ENCODE results near the gene CLGN. TPM values are rescaled to one million over a fixed set of nuclear protein-coding genes. Genes with fewer than 3 reads are reported as not detected.

Gene CLGN
- total and polyA plus RNA-seq, 12 donors = 0.29 to 9.0 (median 1.8) TPM; not detected in 1

DNA sequence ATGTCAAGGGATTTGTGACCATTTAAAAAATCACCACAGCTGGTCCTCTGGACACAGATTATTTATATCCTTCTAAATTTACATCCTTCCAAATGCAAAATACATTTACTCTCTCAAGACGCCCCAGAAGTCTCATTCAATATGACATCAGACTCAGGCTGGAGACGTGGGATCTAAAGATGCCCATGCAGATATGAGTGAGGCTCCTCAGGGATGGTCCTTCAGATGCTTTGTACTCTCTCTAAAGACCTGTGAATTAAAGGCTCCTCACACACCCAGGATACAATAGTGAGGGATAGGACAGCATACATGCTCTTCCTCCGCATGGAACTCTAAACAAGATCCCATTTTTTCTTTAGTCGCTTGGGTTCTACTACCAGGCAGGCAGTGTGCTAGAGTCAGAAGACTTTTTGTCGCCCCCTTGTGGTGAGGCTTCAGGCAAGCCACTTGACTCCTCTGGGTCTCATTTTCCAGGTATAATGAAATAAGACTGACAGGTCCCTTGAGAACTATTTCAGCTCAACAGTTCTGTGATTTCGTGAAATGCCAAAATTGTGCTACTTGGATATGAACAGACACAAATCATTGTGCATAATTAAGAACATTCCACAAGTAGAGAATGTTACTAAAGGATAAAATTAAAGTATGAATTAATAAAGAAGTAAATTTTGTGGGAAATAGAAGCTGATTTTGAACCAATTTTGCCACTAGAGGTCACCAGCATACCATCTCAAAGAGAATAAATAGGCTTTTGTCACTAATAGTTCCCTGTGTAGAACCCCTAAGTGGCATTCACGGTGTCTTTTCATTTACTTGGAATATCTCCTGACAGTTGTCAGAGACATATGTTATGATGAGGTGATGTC, 67.7 kb downstream of the CLGN start:
- Histone ChIP-seq H3K4me1 (replicated peaks in 1 of 2) (no peaks in the 10 kb centered on the region), H3K27me3 (no peaks in the 10 kb centered on the region), H3K36me3 (replicated peaks in 1 of 2) (no peaks in the 10 kb centered on the region), H3K4me3 (no peak overlapping the region), H3K27ac (no peak overlapping the region), H3K9me3 (replicated peaks in 1 of 3) (no peaks in the 10 kb centered on the region)
- TF ChIP-seq POLR2A (IDR thresholded peaks at IDR 0.05) = no peak
- peak; percentile 63 to 88 (median 72) for TF ChIP-seq CTCF (IDR thresholded peaks at IDR 0.05)
- DNase-seq = peak; percentile 69 to 92 (median 86)
- WGBS, 4 donors = 24 to 27% (median 26%) methylated on average over 7 of the region's 7 CpGs
- intact Hi-C loops (cut with DNase I) = loop anchor here (5.0 to 10.0 kb wide), 3 partner anchors 245 to 495 kb away; no protein-coding TSS in a partner anchor

- 0% methylated on average over 1 of the region's 1 CpG for WGBS, 4 donors
- intact Hi-C loops (cut with DNase I) = loop anchor here in 1 of 2 donors (10.0 kb wide), 1 partner anchor 497 kb away; no protein-coding TSS in a partner anchor
- no peak overlapping the region for H3K4me3 ChIP-seq
- H3K27me3 ChIP-seq = no peaks in the 10 kb centered on the region
- no peaks in the 10 kb centered on the region for H3K9me3 ChIP-seq (replicated peaks in 1 of 3)
- TF ChIP-seq POLR2A (IDR thresholded peaks at IDR 0.05) (no peak), CTCF (IDR thresholded peaks at IDR 0.05) (no peak)
- no peaks in the 10 kb centered on the region for H3K4me1 ChIP-seq (replicated peaks in 1 of 2)
- no peaks in the 10 kb centered on the region for H3K36me3 ChIP-seq (replicated peaks in 1 of 2)
- H3K27ac ChIP-seq = no peak overlapping the region
- DNase-seq = no peak
Observed at GRCh38 chr4:140358281-140358680, 69.2 kb downstream of the CLGN start.

- no peak overlapping the region for H3K4me3 ChIP-seq
- TF ChIP-seq CTCF (IDR thresholded peaks at IDR 0.05) = no peak
- TF ChIP-seq POLR2A (IDR thresholded peaks at IDR 0.05) = no peak
- H3K4me1 ChIP-seq (replicated peaks in 1 of 2) = no peaks in the 10 kb centered on the region
- no peak for DNase-seq
- 70 to 78% (median 72%) methylated on average over 3 of the region's 3 CpGs for WGBS, 4 donors
- no peaks in the 10 kb centered on the region for H3K27me3 ChIP-seq
- no peaks in the 10 kb centered on the region for H3K36me3 ChIP-seq (replicated peaks in 1 of 2)
- H3K9me3 ChIP-seq (replicated peaks in 1 of 3) = no peaks in the 10 kb centered on the region
- intact Hi-C loops (cut with DNase I) = loop anchor here in 1 of 2 donors (10.0 kb wide), 1 partner anchor 497 kb away; no protein-coding TSS in a partner anchor
- no peak overlapping the region for H3K27ac ChIP-seq
Observed at GRCh38 chr4:140357868-140358267, 69.6 kb downstream of the CLGN start.

GRCh38 chr4:140355288-140355687, 72.2 kb downstream of the CLGN start:
- Histone ChIP-seq H3K36me3 (replicated peaks in 1 of 2) (no peaks in the 10 kb centered on the region), H3K27ac (no peak overlapping the region), H3K9me3 (replicated peaks in 1 of 3) (no peaks in the 10 kb centered on the region), H3K4me3 (no peak overlapping the region), H3K4me1 (replicated peaks in 1 of 2) (no peaks in the 10 kb centered on the region), H3K27me3 (no peaks in the 10 kb centered on the region)
- WGBS, 4 donors = 64 to 71% (median 68%) methylated on average over 1 of the region's 1 CpG
- intact Hi-C loops (cut with DNase I) = loop anchor here in 1 of 2 donors (10.0 kb wide), 1 partner anchor 500 kb away; no protein-coding TSS in a partner anchor
- TF ChIP-seq POLR2A (IDR thresholded peaks at IDR 0.05) (no peak), CTCF (IDR thresholded peaks at IDR 0.05) (no peak)
- no peak for DNase-seq

Data from adrenal gland (tissue), 12 donors.